ENCODE measurements around the gene P2RY2. TPM values are rescaled to one million over a fixed set of nuclear protein-coding genes. Genes with fewer than 3 reads are reported as not detected.
A peak's percentile ranks its signal among the peaks of the same experiment; 100 is the strongest.

Gene P2RY2
- total and polyA plus RNA-seq, 9 of the 15 experiments (the other 6 are each of a cell fraction or from before 2014, with no cell fraction given), result not detected

DNA sequence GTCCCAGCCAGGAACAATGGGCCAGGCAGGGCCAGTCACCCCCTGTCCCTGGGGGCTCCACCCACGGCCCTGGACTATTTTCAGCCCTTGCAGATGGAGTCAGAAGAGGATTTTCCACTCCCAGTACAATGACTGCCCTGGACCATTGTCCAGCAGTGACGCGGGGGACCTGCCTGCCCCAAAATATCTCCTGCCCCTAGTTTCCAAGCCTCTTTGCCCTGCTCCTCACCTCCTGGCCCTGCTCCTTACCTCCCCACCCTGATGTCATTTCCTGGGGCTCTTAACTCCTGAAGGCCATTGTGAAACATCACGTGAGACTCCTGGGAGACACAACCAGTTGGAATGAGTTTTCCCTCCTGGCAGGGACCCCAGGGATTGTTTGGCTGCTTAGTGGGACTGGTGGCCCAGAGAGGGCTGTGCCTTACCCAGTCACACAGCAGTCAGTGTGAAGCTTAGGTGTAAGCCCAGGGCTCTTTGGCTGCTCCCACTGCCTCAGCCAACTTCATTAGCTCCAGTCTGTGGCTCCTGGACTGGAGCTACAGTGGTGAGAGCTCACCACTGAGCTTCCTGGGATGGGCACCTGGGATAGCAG, 22.2 kb downstream of the P2RY2 start:
- 4% methylated on average over 4 of the region's 4 CpGs for WGBS (ENCODE audit: insufficient coverage, low coverage, missing lambda C conversion rate)
- ATAC-seq, result no peak
- H3K4me3 ChIP-seq, result no peak overlapping the region
- no peak overlapping the region for H3K9ac ChIP-seq (ENCODE audit: insufficient read depth in 1 of 2, low read depth in 2 of 2, low read length in 2 of 2)
- no peak overlapping the region for H3K4me2 ChIP-seq (ENCODE audit: insufficient read depth, low read length)
- CTCF ChIA-PET (ENCODE audit: low intra/inter-chr PET ratio), result interaction anchor here (0.7 kb wide), 2 partner anchors 515 to 654 kb away, joined by 3 read pairs; no protein-coding TSS in a partner anchor
- POLR2A ChIA-PET, result interaction anchor here (0.6 kb wide), 1 partner anchor 453 kb away, joined by 3 read pairs; no protein-coding TSS in a partner anchor
- H3K79me2 ChIP-seq (ENCODE audit: control insufficient read depth, insufficient read depth, low read length), result no peaks in the 10 kb centered on the region
- no peak for FAIRE-seq
- H3K36me3 ChIP-seq (ENCODE audit: control insufficient read depth, insufficient read depth, low read length), result no peaks in the 10 kb centered on the region
- no peak overlapping the region for H2AFZ ChIP-seq (ENCODE audit: low read depth, low read length)
- no peak for DNase-seq (ENCODE audit: extremely low read depth in 1 of 4, low spot score in 3 of 4)
- no peak for TF ChIP-seq DIDO1 (tag; IDR thresholded peaks at IDR 0.05; ENCODE audit: low read depth)
- TF ChIP-seq TFAM (CRISPR knock-in tag; conservative IDR thresholded peaks at IDR 0.05), result no peak
- TF ChIP-seq, protein P1, sequence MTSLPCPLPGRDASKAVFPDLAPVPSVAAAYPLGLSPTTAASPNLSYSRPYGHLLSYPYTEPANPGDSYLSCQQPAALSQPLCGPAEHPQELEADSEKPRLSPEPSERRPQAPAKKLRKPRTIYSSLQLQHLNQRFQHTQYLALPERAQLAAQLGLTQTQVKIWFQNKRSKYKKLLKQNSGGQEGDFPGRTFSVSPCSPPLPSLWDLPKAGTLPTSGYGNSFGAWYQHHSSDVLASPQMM (CRISPR knock-in tag; IDR thresholded peaks at IDR 0.05), result no peak
- TF ChIP-seq MEF2D (tag; conservative IDR thresholded peaks at IDR 0.05; ENCODE audit: low read depth), result no peak
- peak; percentile 11 for TF ChIP-seq ZFP36 (IDR thresholded peaks at IDR 0.05; ENCODE audit: low read depth, low read length, partially characterized antibody)
- no peak for TF ChIP-seq XRCC4 (IDR thresholded peaks at IDR 0.05; ENCODE audit: extremely low read depth, insufficient read depth, insufficient read length)
- H3K27ac ChIP-seq (ENCODE audit: extremely low read depth, low read depth, low read length), result no peak overlapping the region
- in situ Hi-C loops (cut with MboI), result loop anchor here (5.0 kb wide), 1 partner anchor 413 kb away; no protein-coding TSS in a partner anchor
- BruUV-seq (replicated peaks), result no TSS peak
- H3K9me3 ChIP-seq (replicated peaks; ENCODE audit: control insufficient read depth, insufficient read depth, low read depth, low read length), result no peaks in the 10 kb centered on the region
- H4K20me1 ChIP-seq (replicated peaks; ENCODE audit: control insufficient read depth, insufficient read depth, low read length), result no peaks in the 10 kb centered on the region
- no peaks in the 10 kb centered on the region for H3K9me1 ChIP-seq (ENCODE audit: control insufficient read depth, insufficient read depth, low read length)
- peaks cover 0 to 3% of the 10 kb centered on the region in 2 experiments; a peak in 1 of 5 replicates for H3K4me1 ChIP-seq (replicated peaks in 1 of 2; ENCODE audit: control insufficient read depth in 2 of 2, insufficient read depth in 2 of 2, low read length in 2 of 2)
- peaks cover 0 to 36% of the 10 kb centered on the region in 2 experiments; a peak in 3 of 5 replicates for H3K27me3 ChIP-seq (ENCODE audit: control insufficient read depth in 2 of 2, insufficient read depth in 2 of 2, low read length in 2 of 2)
- intact Hi-C loops (cut with micrococcal nuclease), result no loop called here

Measured in K562 (cell line).